SK-N-SH (cell line): Measurements from ENCODE around the gene DYNLT2B. TPM values are rescaled to one million over a fixed set of nuclear protein-coding genes. Genes with fewer than 3 reads are reported as not detected.
"Not testable (repeated sequence)": the region's sequence is repeated elsewhere in the genome, so short reads cannot be mapped to it uniquely, and the experiment has no call there.

Source experiments
- CTCF ChIA-PET: fragments of 300-600, 350-600 bp; formaldehyde crosslinking; extraction: SDS; loops from one replicate; lab custom pipeline; 2021; lab: Yijun Ruan, JAX
- POLR2A ChIA-PET: fragments of 350-600 bp; sonication (Branson Sonifier 250); formaldehyde crosslinking; extraction: SDS; loops from one replicate; lab custom pipeline; 2020; ENCODE audit warnings: antibody characterized with exemption, inconsistent platforms; lab: Yijun Ruan, JAX
- DNase-seq: peaks from one replicate; pipeline ENCODE4 v3.0.0; 2012
- H2AFZ ChIP-seq: fragments of 200-600 bp; sonication (generic); 2 replicates; pipeline ENCODE4 v1.8.1; 2016; ENCODE audit warnings: antibody characterized with exemption, mild to moderate bottlenecking, low read depth
- H3F3A ChIP-seq: fragments of 200-600 bp; sonication (generic); replicated peaks from 2 replicates; pipeline ENCODE3; 2016; ENCODE audit warnings: antibody characterized with exemption, mild to moderate bottlenecking; ENCODE audit not compliant: insufficient read depth
- H3K27ac ChIP-seq, 2 experiments: fragments of 200-500 bp in 1 of 2; fragments of 200-600 bp in 1 of 2; sonication (Bioruptor generic) in 1 of 2; sonication (generic), shearing (Covaris generic) in 1 of 2; 2 replicates each; pipeline versions ENCODE4 v1.5.1 to v1.6.1; 2014 to 2016; ENCODE audit warnings: low read depth in 2 of 2, inconsistent platforms in 1 of 2, low read length in 1 of 2, mild to moderate bottlenecking in 1 of 2, mixed read lengths in 1 of 2
- H3K27me3 ChIP-seq: fragments of 200-600 bp; sonication (generic), shearing (Covaris generic); 2 replicates; pipeline ENCODE4 v1.6.1; 2016; ENCODE audit warnings: mixed run types; ENCODE audit not compliant: insufficient read depth
- H3K36me3 ChIP-seq, 2 experiments: fragments of 200-500 bp in 1 of 2; fragments of 200-600 bp in 1 of 2; sonication (Bioruptor generic) in 1 of 2; sonication (generic) in 1 of 2; replicated peaks in 1 of 2; 2 replicates each; pipeline versions ENCODE3 to v1.5.1; 2014 to 2016; ENCODE audit warnings: low read length in 1 of 2, mild to moderate bottlenecking in 1 of 2; ENCODE audit not compliant: insufficient read depth in 2 of 2, control insufficient read depth in 1 of 2
- H3K4me1 ChIP-seq, 2 experiments: fragments of 200-500 bp in 1 of 2; fragments of 200-600 bp in 1 of 2; sonication (Bioruptor generic) in 1 of 2; sonication (generic), shearing (Covaris generic) in 1 of 2; 2 replicates each; pipeline versions ENCODE4 v1.5.1 to v1.6.1; 2014 to 2016; ENCODE audit warnings: low read depth in 1 of 2, low read length in 1 of 2, mixed run types in 1 of 2; ENCODE audit not compliant: insufficient read depth in 2 of 2, control insufficient read depth in 1 of 2
- H3K4me2 ChIP-seq: fragments of 200-600 bp; sonication (generic), shearing (Covaris generic); 2 replicates; pipeline ENCODE4 v1.6.1; 2017; ENCODE audit warnings: mixed run types
- H3K4me3 ChIP-seq, 2 experiments: fragments of 200-500 bp in 1 of 2; fragments of 200-600 bp in 1 of 2; sonication (Bioruptor generic) in 1 of 2; sonication (generic), shearing (Covaris generic) in 1 of 2; 2 replicates each; pipeline versions ENCODE4 v1.5.1 to v1.8.1; 2014 to 2016; ENCODE audit warnings: low read depth in 2 of 2, inconsistent platforms in 1 of 2, low read length in 1 of 2, mild to moderate bottlenecking in 1 of 2, mixed read lengths in 1 of 2, moderate library complexity in 1 of 2
- H3K79me2 ChIP-seq: fragments of 200-600 bp; sonication (generic); 2 replicates; pipeline ENCODE4 v1.8.1; 2017; ENCODE audit warnings: mild to moderate bottlenecking; ENCODE audit not compliant: insufficient read depth
- H3K9ac ChIP-seq: fragments of 200-600 bp; sonication (generic); 2 replicates; pipeline ENCODE4 v1.6.1; 2017; ENCODE audit warnings: mixed run types
- H3K9me2 ChIP-seq: fragments of 200-600 bp; sonication (generic); 2 replicates; pipeline ENCODE4 v1.6.1; 2017; ENCODE audit warnings: mixed run types
- H3K9me3 ChIP-seq: fragments of 200-600 bp; sonication (generic); 2 replicates; pipeline ENCODE4 v1.6.1; 2017; ENCODE audit warnings: mixed run types, mild to moderate bottlenecking, moderate library complexity
- H4K20me1 ChIP-seq: fragments of 200-600 bp; sonication (generic); 2 replicates; pipeline ENCODE4 v1.6.1; 2017; ENCODE audit warnings: mild to moderate bottlenecking, mixed run types; ENCODE audit not compliant: insufficient read depth
- FOSL2 ChIP-seq: IDR thresholded peaks from 2 replicates; pipeline ENCODE4 v1.4.0; 2012; ENCODE audit warnings: low read depth, mild to moderate bottlenecking, moderate library complexity, borderline replicate concordance
- FOXJ3 ChIP-seq: sonication (generic); formaldehyde crosslinking; IDR thresholded peaks from 2 replicates; pipeline ENCODE4 v1.5.1; 2020; ENCODE audit warnings: mild to moderate bottlenecking, missing genetic modification reagents
- NFIC ChIP-seq: IDR thresholded peaks from 2 replicates; pipeline ENCODE4 v1.4.0; 2012; ENCODE audit warnings: borderline replicate concordance
- NRF1 ChIP-seq: IDR thresholded peaks from 2 replicates; pipeline ENCODE4 v1.6.1; 2012; ENCODE audit warnings: low read depth, mild to moderate bottlenecking, low read length
- RAD21 ChIP-seq: IDR thresholded peaks from 2 replicates; pipeline ENCODE4 v1.6.1; 2012; ENCODE audit warnings: mild to moderate bottlenecking, low read length
- REST ChIP-seq: IDR thresholded peaks from 2 replicates; pipeline ENCODE4 v1.6.1; 2012; ENCODE audit warnings: mild to moderate bottlenecking, low read depth, low read length, moderate library complexity
- SIN3A ChIP-seq: IDR thresholded peaks from 2 replicates; pipeline ENCODE4 v1.6.1; 2012; ENCODE audit warnings: low read depth, mild to moderate bottlenecking, low read length, moderate library complexity, borderline replicate concordance
- SMC3 ChIP-seq: IDR thresholded peaks from 2 replicates; pipeline ENCODE4 v1.6.1; 2012; ENCODE audit warnings: low read depth, low read length, improper control_type of control experiment
- YY1 ChIP-seq: IDR thresholded peaks from 2 replicates; pipeline ENCODE4 v1.4.0; 2012; ENCODE audit warnings: low read depth, mild to moderate bottlenecking
- WGBS: methylation state at CpG from one replicate; pipeline ENCODE4 v1.1.6; 2017; ENCODE audit warnings: low lambda C conversion rate; 5-methylcytosine and 5-hydroxymethylcytosine counted together
- polyA plus RNA-seq, 3 experiments: library from polyadenylated mRNA; depleted of rRNA; stranded (reverse); fragments of >200 nt; gene quantifications; 2 replicates each; pipeline ENCODE4 v1.2.3, GENCODE V29; 2012

DYNLT2B gene
- polyA plus RNA-seq, 1 of the 3 experiments (the other 2 are of a cell fraction), result 31.7 TPM

DNA sequence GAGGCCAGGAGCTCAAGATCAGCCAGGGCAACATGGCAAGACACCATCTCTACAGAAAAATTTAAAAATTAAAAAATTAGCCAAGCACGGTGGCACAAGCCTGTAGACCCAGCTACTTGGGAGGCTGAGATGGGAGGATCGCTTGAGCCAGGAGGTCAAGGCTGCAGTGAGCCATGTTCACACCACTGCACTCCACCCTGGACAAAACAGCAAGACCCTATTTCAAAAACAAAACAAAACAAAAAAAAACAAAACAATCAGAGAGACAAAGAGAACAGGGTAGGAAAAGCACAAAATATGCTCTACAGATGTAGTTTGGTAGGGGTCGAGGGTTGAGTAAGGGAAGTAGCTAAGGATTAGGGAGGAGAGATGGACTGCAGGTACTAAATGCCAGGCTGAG is 3.4 kb downstream of the DYNLT2B start:
- H3K4me2 ChIP-seq, result no peak overlapping the region
- H2AFZ ChIP-seq, result no peak overlapping the region
- no peak for DNase-seq
- no peak overlapping the region for H3K4me3 ChIP-seq
- no peaks in the 10 kb centered on the region for H3K9me3 ChIP-seq
- no peak overlapping the region for H3K9ac ChIP-seq
- H4K20me1 ChIP-seq, result no peaks in the 10 kb centered on the region
- peaks cover 0 to 4% of the 10 kb centered on the region in 2 experiments for H3K36me3 ChIP-seq
- no peaks in the 10 kb centered on the region for H3K27me3 ChIP-seq
- H3K4me1 ChIP-seq, result no peaks in the 10 kb centered on the region; a peak in 1 of 4 replicates
- no peaks in the 10 kb centered on the region for H3K9me2 ChIP-seq
- TF ChIP-seq NRF1 (no peak), SIN3A (no peak), SMC3 (no peak), NFIC (no peak), FOXJ3 (no peak), YY1 (no peak), FOSL2 (no peak), REST (no peak), RAD21 (no peak)
- peaks cover 15% of the 10 kb centered on the region for H3K79me2 ChIP-seq
- H3F3A ChIP-seq, result peaks cover 12% of the 10 kb centered on the region
- ChIA-PET POLR2A (interaction anchor here (0.6 kb wide), 1 partner anchor 235 kb away, joined by 4 read pairs; no protein-coding TSS in a partner anchor), CTCF (interaction anchor here (1.3 kb wide), 1 partner anchor 655 kb away, joined by 5 read pairs; no protein-coding TSS in a partner anchor)
- WGBS, result 96% methylated on average over 3 of the region's 3 CpGs
- H3K27ac ChIP-seq, result no peak overlapping the region

DNA sequence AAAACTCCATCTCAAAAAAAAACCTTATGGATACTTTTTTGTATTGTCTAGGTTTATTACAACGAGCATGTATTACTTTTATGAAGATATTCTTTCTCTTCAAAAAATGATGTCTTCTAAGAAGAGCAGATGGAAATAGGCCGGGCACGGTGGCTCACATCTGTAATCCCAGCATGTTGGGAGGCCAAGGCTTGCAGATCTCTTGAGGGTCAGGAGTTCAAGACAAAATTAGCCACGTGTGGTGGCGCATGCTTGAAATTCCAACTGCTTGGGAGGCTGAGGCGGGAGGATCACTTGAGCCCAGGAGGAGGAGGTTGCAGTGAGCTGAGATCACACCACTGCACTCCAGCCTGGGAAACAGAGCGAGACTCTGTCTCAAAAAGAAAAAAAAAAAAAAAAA is 4.0 kb downstream of the DYNLT2B start:
- H3K9me2 ChIP-seq, POLR2A ChIA-PET, H3K4me1 ChIP-seq, H3K4me3 ChIP-seq, H3K4me2 ChIP-seq, H3K9ac ChIP-seq, H3K27ac ChIP-seq, DNase-seq, H3K36me3 ChIP-seq, H3K9me3 ChIP-seq, H2AFZ ChIP-seq, H3K27me3 ChIP-seq, H4K20me1 ChIP-seq: not testable (repeated sequence)
- CTCF ChIA-PET, result interaction anchor here (1.3 kb wide), 1 partner anchor 656 kb away, joined by 5 read pairs; no protein-coding TSS in a partner anchor
- Histone ChIP-seq H3F3A (peaks cover 12% of the 10 kb centered on the region), H3K79me2 (peaks cover 15% of the 10 kb centered on the region)
- WGBS, result 90% methylated on average over 7 of the region's 7 CpGs

GRCh38 chr3:196302960-196303359 is 15.1 kb downstream of the DYNLT2B start:
- H3K79me2 ChIP-seq, H3K9me3 ChIP-seq, H3K27ac ChIP-seq, H4K20me1 ChIP-seq, H3K4me1 ChIP-seq, H3K4me2 ChIP-seq, H3K27me3 ChIP-seq, H2AFZ ChIP-seq, DNase-seq, H3K36me3 ChIP-seq, H3K4me3 ChIP-seq, H3K9me2 ChIP-seq, H3K9ac ChIP-seq, H3F3A ChIP-seq, POLR2A ChIA-PET: not testable (repeated sequence)
- CTCF ChIA-PET, result interaction anchor here (0.9 kb wide), 1 partner anchor 49 kb away, joined by 3 read pairs; no protein-coding TSS in a partner anchor
- 89% methylated on average over 6 of the region's 8 CpGs for WGBS

- H3K36me3 ChIP-seq, H3K27ac ChIP-seq, H3K4me3 ChIP-seq, H3K79me2 ChIP-seq, POLR2A ChIA-PET, DNase-seq, H3K4me2 ChIP-seq, H2AFZ ChIP-seq, H4K20me1 ChIP-seq, H3K4me1 ChIP-seq, H3K9me2 ChIP-seq, H3K27me3 ChIP-seq, H3F3A ChIP-seq, H3K9ac ChIP-seq, H3K9me3 ChIP-seq: not testable (repeated sequence)
- WGBS, result 92% methylated on average over 8 of the region's 10 CpGs
- CTCF ChIA-PET, result interaction anchor here (1.1 kb wide), 1 partner anchor 9 kb away, joined by 3 read pairs; no protein-coding TSS in a partner anchor
These were observed 15.5 kb downstream of the DYNLT2B start for GRCh38 chr3:196302551-196302950.
